ENCODE data around the gene PLPPR5.
"Not testable (repeated sequence)": the region's sequence is repeated elsewhere in the genome, so short reads cannot be mapped to it uniquely, and the experiment has no call there.

PLPPR5 gene

GRCh38 chr1:98884864-98885263, 119.8 kb downstream of the PLPPR5 start:
- H3K4me3 ChIP-seq (ENCODE audit: control insufficient read depth, low read depth, low read length), result no peak overlapping the region
- no peak for DNase-seq (ENCODE audit: low read depth)
- no peak for TF ChIP-seq CTCF (IDR thresholded peaks at IDR 0.05; ENCODE audit: control insufficient read depth, insufficient read depth, low read depth, low read length, missing control alignments)

GRCh38 chr1:98881901-98882300, 122.8 kb downstream of the PLPPR5 start:
- no peak for DNase-seq (ENCODE audit: low read depth)
- TF ChIP-seq CTCF (IDR thresholded peaks at IDR 0.05; ENCODE audit: control insufficient read depth, insufficient read depth, low read depth, low read length, missing control alignments), result no peak
- H3K4me3 ChIP-seq (ENCODE audit: control insufficient read depth, low read depth, low read length), result no peak overlapping the region

GRCh38 chr1:98881234-98881633, 123.4 kb downstream of the PLPPR5 start:
- not testable (repeated sequence) for DNase-seq (ENCODE audit: low read depth); H3K4me3 ChIP-seq (ENCODE audit: control insufficient read depth, low read depth, low read length)

GRCh38 chr1:98874828-98875227, 129.8 kb downstream of the PLPPR5 start:
- no peak for DNase-seq (ENCODE audit: low read depth)
- TF ChIP-seq CTCF (IDR thresholded peaks at IDR 0.05; ENCODE audit: control insufficient read depth, insufficient read depth, low read depth, low read length, missing control alignments), result no peak
- no peak overlapping the region for H3K4me3 ChIP-seq (ENCODE audit: control insufficient read depth, low read depth, low read length)

GRCh38 chr1:98870959-98871903, 133.4 kb downstream of the PLPPR5 start:
- no peak for DNase-seq (ENCODE audit: low read depth)
- no peak for TF ChIP-seq CTCF (IDR thresholded peaks at IDR 0.05; ENCODE audit: control insufficient read depth, insufficient read depth, low read depth, low read length, missing control alignments)
- H3K4me3 ChIP-seq (ENCODE audit: control insufficient read depth, low read depth, low read length), result no peak overlapping the region

- no peak for TF ChIP-seq CTCF (IDR thresholded peaks at IDR 0.05; ENCODE audit: control insufficient read depth, insufficient read depth, low read depth, low read length, missing control alignments)
- H3K4me3 ChIP-seq (ENCODE audit: control insufficient read depth, low read depth, low read length), result no peak overlapping the region
- no peak for DNase-seq (ENCODE audit: low read depth)
Observed at GRCh38 chr1:98865796-98866195, 138.9 kb downstream of the PLPPR5 start.

GRCh38 chr1:98860329-98860728, 144.3 kb downstream of the PLPPR5 start:
- no peak overlapping the region for H3K4me3 ChIP-seq (ENCODE audit: control insufficient read depth, low read depth, low read length)
- DNase-seq (ENCODE audit: low read depth), result no peak
- TF ChIP-seq CTCF (IDR thresholded peaks at IDR 0.05; ENCODE audit: control insufficient read depth, insufficient read depth, low read depth, low read length, missing control alignments), result no peak

All from AG09309 (cell line).